K562 (cell line): ENCODE results near the gene VPS16. TPM values are rescaled to one million over a fixed set of nuclear protein-coding genes. Genes with fewer than 3 reads are reported as not detected.

Experiments used
- ETV1 ChIP-seq: fragments of 450-650 bp; conservative IDR thresholded peaks from 2 replicates; pipeline ENCODE4 v1.6.1; 2016; ENCODE audit warnings: missing genetic modification characterization, control low read depth, low read depth, missing compliant biosample characterization
- MXI1 ChIP-seq: IDR thresholded peaks from 2 replicates; pipeline ENCODE4 v1.6.1; 2011; ENCODE audit warnings: low read depth, mild to moderate bottlenecking, improper control_type of control experiment, low read length
- PTTG1 ChIP-seq: fragments of 450-650 bp; IDR thresholded peaks from 2 replicates; pipeline ENCODE4 v1.6.1; 2016; ENCODE audit warnings: low read depth, mild to moderate bottlenecking, missing genetic modification characterization, missing compliant biosample characterization
- SP1 ChIP-seq: sonication (generic); formaldehyde crosslinking; IDR thresholded peaks from 2 replicates; pipeline ENCODE4 v1.8.1; 2022; ENCODE audit warnings: mild to moderate bottlenecking, missing genetic modification reagents
- SP2 ChIP-seq: IDR thresholded peaks from 2 replicates; pipeline ENCODE4 v1.6.1; 2011; ENCODE audit warnings: mild to moderate bottlenecking, low read depth, low read length, moderate library complexity; ENCODE audit not compliant: poor library complexity, severe bottlenecking; ENCODE audit errors: extremely low read depth
- YY1 ChIP-seq, 3 experiments: IDR thresholded peaks; 2 replicates each; pipeline ENCODE4 v1.6.1; 2011; ENCODE audit warnings: low read length in 2 of 3, mild to moderate bottlenecking in 2 of 3, moderate library complexity in 2 of 3, borderline replicate concordance in 1 of 3, control low read depth in 1 of 3, low read depth in 1 of 3; ENCODE audit not compliant: insufficient read depth in 3 of 3, insufficient replicate concordance in 2 of 3, control insufficient read depth in 1 of 3, insufficient read length in 1 of 3; ENCODE audit errors: extremely low read depth in 1 of 3
- polyA plus RNA-seq, 8 experiments: library from polyadenylated mRNA; depleted of rRNA in 4 of 8; stranded (reverse) in 5 of 8; unstranded in 3 of 8; fragments of >200 nt; fragmentation: Nextera tagmentation in 2 of 8; fragmentation: Illumina TruSeq in 1 of 8; extraction: Ambion mirVana in 2 of 8; extraction: Trizol in 1 of 8; gene quantifications; 2 replicates each; pipeline versions ENCODE4 v1.2.1 to v1.2.3, GENCODE V29; 2011 to 2014; ENCODE audit warnings: inconsistent platforms in 1 of 8, missing spikeins in 1 of 8
- total RNA-seq, 7 experiments: library from RNA; depleted of rRNA in 6 of 7; stranded (reverse); fragments of >200 nt in 6 of 7; fragmentation: Illumina TruSeq in 2 of 7; extraction: Trizol in 2 of 7; gene quantifications; 2 replicates each; pipeline versions ENCODE4 v1.2.1 to v1.2.3, GENCODE V29; 2011 to 2021; ENCODE audit warnings: low replicate concordance in 1 of 7
- TF ChIP-seq, protein P1 (sequence below), 2 experiments: fragments of 450-650 bp in 1 of 2; sonication (generic) in 1 of 2; formaldehyde crosslinking in 1 of 2; IDR thresholded peaks in 1 of 2; conservative IDR thresholded peaks in 1 of 2; 2 replicates each; pipeline versions ENCODE4 v1.6.1 to v1.8.1; 2016 to 2023; ENCODE audit warnings: mild to moderate bottlenecking in 2 of 2, moderate library complexity in 2 of 2, inconsistent platforms in 1 of 2, missing genetic modification reagents in 1 of 2
- TF ChIP-seq, protein P2 (sequence below): sonication (generic); formaldehyde crosslinking; IDR thresholded peaks from 2 replicates; pipeline ENCODE4 v1.8.0; 2023; ENCODE audit warnings: mild to moderate bottlenecking, missing genetic modification reagents

Gene VPS16
- total and polyA plus RNA-seq, 9 of the 15 experiments (the other 6 are each of a cell fraction or from before 2014, with no cell fraction given) = 6.8 to 24.7 (median 14.0) TPM

DNA sequence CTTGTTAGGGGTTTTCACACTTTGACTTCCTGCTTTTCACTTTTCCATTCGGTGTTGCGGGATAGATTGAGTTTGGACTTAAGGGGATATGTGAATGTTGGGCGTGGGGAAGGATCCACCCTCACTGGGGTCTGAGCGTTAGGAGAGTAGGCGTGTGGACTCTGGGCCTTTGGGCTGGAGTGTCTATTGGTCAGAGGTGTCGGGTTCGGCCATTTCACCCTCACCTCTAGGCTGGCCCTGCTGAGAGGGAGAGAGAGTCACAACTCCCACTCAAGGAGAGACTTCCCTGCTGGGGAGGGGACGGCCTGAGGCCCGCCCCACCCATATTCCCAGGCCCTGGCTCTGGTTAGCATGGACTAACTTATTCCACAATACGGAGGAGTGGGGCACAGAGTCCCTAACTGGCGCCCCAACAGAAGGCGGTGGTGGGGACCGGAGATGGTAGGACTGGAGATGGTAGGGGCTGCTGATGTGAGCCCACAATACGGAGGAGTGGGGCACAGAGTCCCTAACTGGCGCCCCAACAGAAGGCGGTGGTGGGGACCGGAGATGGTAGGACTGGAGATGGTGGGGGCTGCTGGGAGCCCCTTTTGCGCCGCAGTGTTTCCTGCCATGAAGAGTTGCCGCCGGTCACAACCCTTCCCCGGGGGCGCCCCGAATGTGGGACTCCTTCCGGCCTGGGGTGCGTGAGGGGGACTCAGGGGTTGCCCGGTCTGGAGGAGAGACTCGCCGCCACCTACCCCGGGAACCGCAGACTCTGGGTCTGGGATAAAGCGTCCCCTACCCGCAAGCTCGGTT, 31.3 kb downstream of the VPS16 start (continued):
- TF ChIP-seq, protein P1, sequence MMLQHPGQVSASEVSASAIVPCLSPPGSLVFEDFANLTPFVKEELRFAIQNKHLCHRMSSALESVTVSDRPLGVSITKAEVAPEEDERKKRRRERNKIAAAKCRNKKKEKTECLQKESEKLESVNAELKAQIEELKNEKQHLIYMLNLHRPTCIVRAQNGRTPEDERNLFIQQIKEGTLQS (IDR thresholded peaks at IDR 0.05) = no peak
- TF ChIP-seq, protein P1 (CRISPR knock-in tag; conservative IDR thresholded peaks at IDR 0.05) = no peak
- TF ChIP-seq SP1 (CRISPR knock-in tag) = 0 out of 2 replicates have a peak, but pooled peaks have one; percentile 25
- no peak for TF ChIP-seq ETV1
- TF ChIP-seq YY1 (IDR thresholded peaks at IDR 0.05; ENCODE audit: borderline replicate concordance in 1 of 3, control insufficient read depth in 1 of 3, extremely low read depth in 1 of 3, insufficient read depth in 3 of 3, insufficient read length in 1 of 3, insufficient replicate concordance in 2 of 3, low read depth in 1 of 3, low read length in 2 of 3) = peak in 1 of 3 experiments; percentile 54
- TF ChIP-seq PTTG1 (tag) = no peak
- TF ChIP-seq SP2 = no peak
- TF ChIP-seq MXI1 = no peak
- TF ChIP-seq, protein P2, sequence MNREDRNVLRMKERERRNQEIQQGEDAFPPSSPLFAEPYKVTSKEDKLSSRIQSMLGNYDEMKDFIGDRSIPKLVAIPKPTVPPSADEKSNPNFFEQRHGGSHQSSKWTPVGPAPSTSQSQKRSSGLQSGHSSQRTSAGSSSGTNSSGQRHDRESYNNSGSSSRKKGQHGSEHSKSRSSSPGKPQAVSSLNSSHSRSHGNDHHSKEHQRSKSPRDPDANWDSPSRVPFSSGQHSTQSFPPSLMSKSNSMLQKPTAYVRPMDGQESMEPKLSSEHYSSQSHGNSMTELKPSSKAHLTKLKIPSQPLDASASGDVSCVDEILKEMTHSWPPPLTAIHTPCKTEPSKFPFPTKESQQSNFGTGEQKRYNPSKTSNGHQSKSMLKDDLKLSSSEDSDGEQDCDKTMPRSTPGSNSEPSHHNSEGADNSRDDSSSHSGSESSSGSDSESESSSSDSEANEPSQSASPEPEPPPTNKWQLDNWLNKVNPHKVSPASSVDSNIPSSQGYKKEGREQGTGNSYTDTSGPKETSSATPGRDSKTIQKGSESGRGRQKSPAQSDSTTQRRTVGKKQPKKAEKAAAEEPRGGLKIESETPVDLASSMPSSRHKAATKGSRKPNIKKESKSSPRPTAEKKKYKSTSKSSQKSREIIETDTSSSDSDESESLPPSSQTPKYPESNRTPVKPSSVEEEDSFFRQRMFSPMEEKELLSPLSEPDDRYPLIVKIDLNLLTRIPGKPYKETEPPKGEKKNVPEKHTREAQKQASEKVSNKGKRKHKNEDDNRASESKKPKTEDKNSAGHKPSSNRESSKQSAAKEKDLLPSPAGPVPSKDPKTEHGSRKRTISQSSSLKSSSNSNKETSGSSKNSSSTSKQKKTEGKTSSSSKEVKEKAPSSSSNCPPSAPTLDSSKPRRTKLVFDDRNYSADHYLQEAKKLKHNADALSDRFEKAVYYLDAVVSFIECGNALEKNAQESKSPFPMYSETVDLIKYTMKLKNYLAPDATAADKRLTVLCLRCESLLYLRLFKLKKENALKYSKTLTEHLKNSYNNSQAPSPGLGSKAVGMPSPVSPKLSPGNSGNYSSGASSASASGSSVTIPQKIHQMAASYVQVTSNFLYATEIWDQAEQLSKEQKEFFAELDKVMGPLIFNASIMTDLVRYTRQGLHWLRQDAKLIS (CRISPR knock-in tag) = no peak
